Uterus (tissue), 2 donors: ENCODE measurements around the gene UST.

Experiments
- CTCF ChIP-seq, 4 experiments: fragments of 200-600 bp in 2 of 4; fragments of 450-650 bp in 2 of 4; sonication (generic) in 2 of 4; IDR thresholded peaks; one replicate each; pipeline ENCODE4 v1.5.1; 2016 to 2019; ENCODE audit warnings: antibody characterized with exemption in 4 of 4, mild to moderate bottlenecking in 2 of 4, moderate library complexity in 1 of 4
- POLR2A ChIP-seq, 2 donors: fragments of 450-650 bp; IDR thresholded peaks; one replicate each; pipeline ENCODE4 v1.6.1; 2016; ENCODE audit warnings: antibody characterized with exemption in 2 of 2, mild to moderate bottlenecking in 1 of 2, moderate library complexity in 1 of 2

DNA sequence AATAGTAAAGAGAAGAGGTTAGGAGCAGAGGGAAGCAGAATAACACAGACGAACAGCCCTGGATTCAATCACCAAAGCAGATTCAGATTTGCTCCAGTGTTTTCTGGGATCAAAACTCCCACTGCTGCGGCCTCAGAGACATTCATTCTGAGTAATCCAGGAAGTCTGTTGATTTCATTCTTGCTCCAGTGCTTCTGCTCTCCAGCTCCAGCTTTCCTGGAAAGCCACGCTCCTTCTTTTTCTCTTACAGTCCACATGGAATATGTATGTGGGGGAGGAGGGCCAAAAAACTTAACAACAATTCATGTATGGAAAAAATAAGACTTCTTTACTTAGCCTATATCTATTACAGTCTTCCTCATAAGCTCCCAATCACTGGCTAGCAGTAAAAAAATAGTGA, 26.4 kb upstream of the UST start:
- no peak for TF ChIP-seq CTCF (IDR thresholded peaks at IDR 0.05)
- TF ChIP-seq POLR2A (IDR thresholded peaks at IDR 0.05): no peak
